Measurements from ENCODE around the gene C1QTNF1.
"Not testable (repeated sequence)": the region's sequence is repeated elsewhere in the genome, so short reads cannot be mapped to it uniquely, and the experiment has no call there.

The C1QTNF1 gene

DNA sequence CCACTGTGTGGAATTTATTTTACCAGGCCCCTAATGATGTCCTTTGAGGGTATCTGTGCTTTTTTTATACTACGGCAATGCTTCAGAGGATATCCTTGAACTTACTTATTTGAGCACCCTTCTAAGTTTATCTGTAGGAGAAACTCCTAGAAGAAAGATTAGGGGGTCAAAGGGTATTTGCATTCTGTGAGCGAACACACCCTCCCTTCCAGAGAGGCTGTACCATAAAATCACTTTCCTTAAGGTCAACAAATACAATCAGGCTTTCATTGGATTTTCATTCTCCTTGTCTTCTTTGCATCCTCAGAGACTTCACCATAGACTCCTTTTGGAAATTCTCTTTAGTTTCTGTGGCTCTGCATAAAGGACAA lies 4.7 kb upstream of the C1QTNF1 start:
- Histone ChIP-seq H3K36me3 (replicated peaks) (no peaks in the 10 kb centered on the region), H3K9me3 (peaks cover 3% of the 10 kb centered on the region), H3K27me3 (ENCODE audit: low read depth) (no peaks in the 10 kb centered on the region), H3K4me3 (no peak overlapping the region), H3K4me1 (no peaks in the 10 kb centered on the region)
- no peak for DNase-seq (ENCODE audit: low spot score in 2 of 2)
- in situ Hi-C loops (cut with MboI; ENCODE audit: low sequenced_read_pairs): no loop called here

DNA sequence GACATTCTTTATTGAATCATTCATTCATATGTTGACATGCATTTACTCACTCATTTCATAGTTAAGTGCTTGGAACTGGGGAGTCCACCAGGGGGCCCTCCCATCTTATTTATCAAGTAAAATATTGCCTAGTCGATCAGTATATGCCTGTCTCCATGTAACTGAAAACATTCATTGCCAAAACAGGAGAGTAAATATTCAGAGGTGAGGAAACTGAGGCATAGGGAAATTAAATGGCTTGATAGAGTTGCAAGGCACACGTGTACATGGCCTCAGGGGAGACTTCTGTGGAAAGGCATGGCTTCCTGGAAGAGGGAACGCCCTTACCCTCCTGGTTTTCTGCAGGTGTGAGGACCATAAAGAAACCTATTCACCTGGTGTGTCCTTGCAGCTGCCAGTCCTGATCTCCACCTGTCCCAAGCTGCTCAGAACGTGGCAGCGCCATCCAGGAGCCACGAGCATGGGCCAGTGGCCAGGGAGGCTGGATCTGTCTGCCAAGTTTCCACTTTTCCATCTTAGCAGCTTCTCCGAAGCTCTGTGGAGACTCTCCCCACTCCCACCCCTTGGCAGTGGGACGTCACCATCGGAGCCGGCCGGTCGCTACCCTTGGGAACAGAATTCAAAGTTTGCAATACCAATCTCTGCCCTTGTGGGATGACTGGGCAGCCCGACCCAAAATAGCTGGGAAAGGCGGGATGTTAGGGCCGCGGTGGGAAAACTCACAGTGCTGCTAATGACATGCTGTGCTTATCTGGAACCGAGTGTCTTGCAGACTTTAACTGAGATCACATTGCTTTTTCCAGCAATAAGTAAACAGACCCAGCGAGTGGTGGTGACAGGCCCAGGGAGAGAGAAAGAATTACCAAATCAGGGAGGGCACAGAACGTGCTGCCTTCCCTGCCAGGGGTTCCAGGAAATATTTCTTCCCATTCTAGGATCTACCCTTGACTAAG lies 4.1 kb upstream of the C1QTNF1 start:
- in situ Hi-C loops (cut with MboI; ENCODE audit: low sequenced_read_pairs): no loop called here
- no peak overlapping the region for H3K4me3 ChIP-seq
- H3K9me3 ChIP-seq: no peaks in the 10 kb centered on the region
- H3K27me3 ChIP-seq (ENCODE audit: low read depth): no peaks in the 10 kb centered on the region
- peak; percentile 48 to 69 for DNase-seq (ENCODE audit: low spot score in 2 of 2)
- 0 out of 2 replicates have a peak, but pooled peaks cover 2% of the 10 kb centered on the region for H3K4me1 ChIP-seq
- no peaks in the 10 kb centered on the region for H3K36me3 ChIP-seq (replicated peaks)

DNA sequence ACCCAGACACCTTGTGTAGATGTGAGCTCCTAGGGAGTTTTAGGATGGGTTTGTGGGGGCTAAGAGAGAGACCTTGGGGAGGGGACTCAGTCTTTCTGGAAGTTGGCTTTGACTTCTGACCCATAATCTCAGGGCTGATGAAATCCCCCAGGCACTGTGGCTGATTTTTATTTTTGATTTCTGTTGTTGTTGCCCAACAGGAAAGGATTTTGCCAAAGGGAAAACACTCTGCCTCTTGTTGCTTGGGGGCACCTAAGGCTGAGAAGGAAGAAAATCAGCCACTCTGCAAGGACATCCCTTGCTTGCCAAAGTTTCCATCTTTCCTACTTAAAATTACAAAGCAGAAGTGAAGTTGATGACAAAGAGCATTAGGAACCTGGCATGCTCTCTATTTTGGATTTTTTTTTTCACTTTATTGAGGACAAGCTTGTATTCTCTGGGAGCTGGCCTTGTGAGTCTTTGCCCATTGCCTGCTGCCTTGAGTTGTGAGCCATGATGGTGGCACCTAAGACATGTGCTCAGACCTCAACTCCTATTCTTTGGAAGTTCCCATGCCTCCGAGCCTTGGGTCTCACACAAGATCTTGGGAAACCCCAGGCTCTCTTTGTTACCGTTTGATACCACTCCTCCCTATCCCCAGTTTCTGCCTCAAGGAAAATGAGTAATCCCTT lies 3.2 kb upstream of the C1QTNF1 start:
- no peak for DNase-seq (ENCODE audit: low spot score in 2 of 2)
- 0 out of 2 replicates have a peak, but pooled peaks cover 3% of the 10 kb centered on the region for H3K4me1 ChIP-seq
- H3K9me3 ChIP-seq: no peaks in the 10 kb centered on the region
- H3K27me3 ChIP-seq (ENCODE audit: low read depth): no peaks in the 10 kb centered on the region
- no peaks in the 10 kb centered on the region for H3K36me3 ChIP-seq (replicated peaks)
- in situ Hi-C loops (cut with MboI; ENCODE audit: low sequenced_read_pairs): no loop called here
- no peak overlapping the region for H3K4me3 ChIP-seq

DNA sequence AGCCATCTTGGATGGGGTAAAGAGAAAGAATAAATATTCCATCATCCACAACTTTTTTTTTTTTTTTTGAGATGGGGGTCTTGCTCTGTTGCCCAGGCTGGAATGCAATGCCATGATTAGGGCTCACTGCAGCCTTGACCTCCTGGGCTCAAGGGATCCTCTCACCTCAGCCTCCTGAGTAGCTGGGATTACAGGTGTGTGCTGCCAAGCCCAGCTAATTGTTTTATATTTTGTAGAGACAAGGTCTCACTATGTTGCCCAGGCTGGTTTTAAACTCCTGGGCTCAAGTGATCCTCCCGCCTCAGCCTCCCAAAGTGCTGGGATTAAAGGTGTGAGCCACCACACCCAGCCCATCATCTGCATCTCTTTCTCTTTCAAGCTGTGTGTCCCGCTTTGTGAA lies 2.0 kb upstream of the C1QTNF1 start:
- in situ Hi-C loops (cut with MboI; ENCODE audit: low sequenced_read_pairs); H3K4me3 ChIP-seq; H3K27me3 ChIP-seq (ENCODE audit: low read depth); H3K4me1 ChIP-seq; H3K36me3 ChIP-seq (replicated peaks); H3K9me3 ChIP-seq; DNase-seq (ENCODE audit: low spot score in 2 of 2): not testable (repeated sequence)

DNA sequence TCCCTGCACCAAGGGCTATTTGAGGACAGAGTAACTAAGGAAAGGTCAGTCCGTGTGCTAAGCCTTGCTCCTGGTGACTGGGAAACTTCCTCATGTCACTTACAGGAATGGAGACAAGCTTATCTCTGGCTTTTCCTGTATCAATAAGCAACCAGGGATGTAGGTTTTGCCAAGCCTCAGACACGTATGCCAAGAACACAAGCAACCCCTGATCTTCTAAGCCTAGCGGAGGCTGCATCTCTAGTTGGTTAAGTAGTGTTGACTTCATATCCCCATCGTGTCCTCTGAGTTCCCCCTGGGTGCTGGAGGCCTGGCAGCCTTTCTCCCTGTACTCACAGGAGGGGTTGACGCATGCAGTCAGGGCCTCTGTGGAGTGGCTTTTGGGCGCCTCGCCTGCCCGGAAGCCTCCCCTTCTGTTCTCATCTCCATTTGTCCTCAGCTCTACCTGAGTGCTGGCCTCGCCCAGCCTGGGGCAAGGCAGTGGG lies 1.4 kb upstream of the C1QTNF1 start:
- Histone ChIP-seq H3K9me3 (no peaks in the 10 kb centered on the region), H3K4me1 (peaks cover 7% of the 10 kb centered on the region; the same call in 1 of the 2 replicates), H3K27me3 (ENCODE audit: low read depth) (no peaks in the 10 kb centered on the region), H3K4me3 (no peak overlapping the region), H3K36me3 (replicated peaks) (no peaks in the 10 kb centered on the region)
- in situ Hi-C loops (cut with MboI; ENCODE audit: low sequenced_read_pairs): no loop called here
- no peak for DNase-seq (ENCODE audit: low spot score in 2 of 2)

DNA sequence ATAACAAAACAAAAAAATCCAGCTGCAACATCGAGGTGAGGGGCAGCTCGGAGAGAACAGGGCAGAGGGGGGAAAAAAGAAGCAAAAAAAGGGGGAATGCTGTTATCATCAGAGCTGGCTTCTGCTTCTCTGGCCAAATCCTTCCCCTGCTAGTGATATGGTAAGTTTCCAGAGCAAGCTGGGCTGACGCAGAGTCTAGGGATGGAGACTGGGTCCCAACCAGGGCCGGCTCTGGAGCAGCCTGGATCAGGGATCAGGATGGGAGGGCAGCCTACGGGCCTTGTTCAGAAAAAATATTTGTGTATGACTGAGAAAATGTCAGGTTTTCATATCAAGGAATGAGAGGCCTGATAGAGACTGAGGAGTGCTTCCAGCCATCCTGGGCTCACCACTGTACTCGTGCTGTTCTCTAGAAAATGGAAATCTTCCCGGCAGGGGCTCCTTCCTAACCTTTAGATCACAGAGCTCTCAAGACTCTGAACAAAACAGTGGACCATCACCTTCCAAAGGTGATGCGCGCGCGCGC lies 726 bp upstream of the C1QTNF1 start:
- Histone ChIP-seq H3K4me3 (no peak overlapping the region), H3K27me3 (ENCODE audit: low read depth) (no peaks in the 10 kb centered on the region), H3K36me3 (replicated peaks) (no peaks in the 10 kb centered on the region), H3K4me1 (peaks cover 7% of the 10 kb centered on the region; the same call in 1 of the 2 replicates), H3K9me3 (no peaks in the 10 kb centered on the region)
- in situ Hi-C loops (cut with MboI; ENCODE audit: low sequenced_read_pairs): no loop called here
- no peak for DNase-seq (ENCODE audit: low spot score in 2 of 2)

DNA sequence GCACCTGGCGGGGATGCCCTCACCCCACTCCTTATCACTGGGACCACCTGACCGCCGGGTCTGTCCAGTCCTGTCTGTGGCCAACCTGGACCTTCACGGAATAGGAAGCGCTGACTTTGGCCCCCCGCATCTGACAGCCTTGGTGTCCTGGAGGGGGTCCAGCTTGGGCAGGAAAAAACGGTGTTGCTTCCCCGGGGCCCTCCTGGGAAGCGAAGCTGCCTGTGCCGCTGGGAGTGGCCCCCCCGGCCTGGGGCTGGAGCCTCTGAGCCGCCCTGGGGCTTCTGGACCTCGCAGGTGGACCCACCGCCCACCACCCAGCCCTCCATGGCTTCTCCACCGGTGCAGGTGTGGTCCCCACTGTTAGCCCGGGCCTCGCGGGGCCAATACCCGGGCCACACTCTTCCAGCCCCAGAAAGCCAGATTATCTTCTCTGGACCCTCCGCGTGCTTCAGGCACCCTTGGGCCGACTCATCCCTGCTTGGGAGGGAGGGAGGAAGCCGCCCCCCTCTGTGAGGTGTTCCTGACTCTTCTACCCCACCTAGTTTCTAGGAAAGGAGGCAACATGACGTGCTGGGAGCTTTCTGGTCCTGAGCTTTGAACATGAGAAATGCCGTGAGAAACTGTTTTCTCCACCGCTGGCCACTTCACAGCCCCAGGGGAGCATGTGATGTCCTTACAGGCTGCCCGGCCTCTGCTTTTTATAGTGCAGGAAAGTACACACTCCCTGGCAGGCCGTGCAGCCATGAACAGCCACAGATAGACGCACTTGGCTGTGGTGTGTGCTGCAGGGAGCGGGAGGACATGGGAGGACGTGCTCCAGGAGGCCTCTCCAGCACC lies 1.1 kb downstream of the C1QTNF1 start:
- H3K4me1 ChIP-seq: peaks cover 7% of the 10 kb centered on the region; the same call in 1 of the 2 replicates
- no peaks in the 10 kb centered on the region; the same call in 1 of the 2 replicates for H3K27me3 ChIP-seq (ENCODE audit: low read depth)
- DNase-seq (ENCODE audit: low spot score in 2 of 2): no peak
- no peaks in the 10 kb centered on the region for H3K9me3 ChIP-seq
- peak overlapping the region; percentile 49 for H3K4me3 ChIP-seq
- in situ Hi-C loops (cut with MboI; ENCODE audit: low sequenced_read_pairs): no loop called here
- no peaks in the 10 kb centered on the region for H3K36me3 ChIP-seq (replicated peaks)

DNA sequence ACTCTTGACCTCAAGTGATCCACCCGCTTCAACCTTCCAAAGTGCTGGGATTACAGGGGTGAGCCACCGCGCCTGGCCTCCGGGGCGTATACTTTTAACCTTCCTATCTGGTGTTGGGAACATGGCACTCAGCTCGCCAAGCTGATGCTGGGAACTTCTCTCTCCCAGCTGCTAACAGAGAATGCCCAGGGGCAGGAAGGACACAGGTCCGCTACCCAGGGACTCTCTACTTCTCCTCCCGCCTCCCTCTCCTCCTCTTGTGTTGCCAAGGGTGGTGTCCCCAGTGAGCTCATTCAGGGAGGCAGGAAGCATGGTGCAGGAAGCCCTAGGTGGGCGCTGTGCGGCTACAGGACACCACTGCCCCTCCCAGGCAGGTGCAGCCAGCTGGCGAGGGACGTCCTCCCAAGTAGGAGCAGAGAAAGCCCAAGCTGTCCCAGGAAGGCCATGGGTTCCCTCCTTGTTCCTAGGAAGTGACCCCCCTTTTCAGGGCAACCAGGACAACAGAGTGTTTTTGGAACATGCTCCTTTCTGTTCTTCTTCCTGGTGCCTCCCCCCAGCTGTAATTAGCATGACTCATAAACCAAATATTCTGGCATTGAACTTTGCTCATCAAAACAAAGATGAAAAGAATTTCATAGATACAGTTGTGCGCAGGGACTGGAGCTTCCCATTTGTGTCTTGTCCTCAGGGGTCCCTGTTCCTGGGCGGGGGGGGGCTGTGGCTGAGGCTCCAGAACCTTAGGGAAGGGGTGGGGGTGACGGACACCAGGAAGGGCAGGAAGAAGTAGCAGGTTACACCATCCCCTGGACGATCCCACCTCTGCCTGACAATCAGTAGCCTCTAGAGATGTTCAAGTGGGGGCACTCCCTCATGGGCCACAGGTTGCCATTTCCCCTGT lies 2.7 kb downstream of the C1QTNF1 start:
- H3K9me3 ChIP-seq: no peaks in the 10 kb centered on the region
- H3K4me1 ChIP-seq: peaks cover 7% of the 10 kb centered on the region; the same call in 1 of the 2 replicates
- no peak overlapping the region for H3K4me3 ChIP-seq
- no peaks in the 10 kb centered on the region; the same call in 1 of the 2 replicates for H3K27me3 ChIP-seq (ENCODE audit: low read depth)
- no peak for DNase-seq (ENCODE audit: low spot score in 2 of 2)
- no peaks in the 10 kb centered on the region for H3K36me3 ChIP-seq (replicated peaks)
- in situ Hi-C loops (cut with MboI; ENCODE audit: low sequenced_read_pairs): no loop called here

DNA sequence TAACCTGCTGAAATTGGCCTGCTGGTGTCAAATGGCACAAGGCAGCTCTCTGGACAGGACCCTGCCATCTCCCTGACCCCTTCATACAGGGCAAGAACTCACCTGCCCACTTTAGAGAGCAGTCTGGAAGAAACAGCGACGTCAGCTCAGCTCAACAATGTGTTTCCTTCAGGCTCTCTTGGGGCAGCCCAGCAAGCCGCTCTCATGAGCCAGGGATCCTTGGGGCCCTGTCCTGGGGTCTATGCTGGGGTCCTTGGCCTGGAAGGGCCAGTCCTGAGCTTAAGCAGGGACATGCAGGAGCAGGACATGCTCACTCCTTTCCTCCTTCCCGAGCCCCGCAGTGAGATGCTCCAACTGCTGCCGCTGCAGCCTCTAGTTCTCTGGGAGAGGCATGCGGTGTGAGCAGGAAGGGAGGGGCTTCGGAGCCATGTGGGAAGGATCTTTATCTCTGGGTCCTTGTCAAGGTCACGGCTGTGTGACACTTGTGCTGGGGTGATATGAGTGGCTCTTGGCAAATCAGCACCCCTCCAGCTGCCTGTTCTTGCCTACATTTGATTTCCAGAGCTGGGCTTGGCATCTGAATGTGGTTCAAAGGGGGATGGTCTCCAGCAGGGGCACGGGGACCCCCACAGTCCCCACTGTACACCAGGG lies 3.4 kb downstream of the C1QTNF1 start:
- Histone ChIP-seq H3K9me3 (no peaks in the 10 kb centered on the region), H3K27me3 (ENCODE audit: low read depth) (no peaks in the 10 kb centered on the region; the same call in 1 of the 2 replicates), H3K36me3 (replicated peaks) (no peaks in the 10 kb centered on the region), H3K4me3 (no peak overlapping the region), H3K4me1 (peaks cover 7% of the 10 kb centered on the region; the same call in 1 of the 2 replicates)
- no peak for DNase-seq (ENCODE audit: low spot score in 2 of 2)
- in situ Hi-C loops (cut with MboI; ENCODE audit: low sequenced_read_pairs): no loop called here

DNA sequence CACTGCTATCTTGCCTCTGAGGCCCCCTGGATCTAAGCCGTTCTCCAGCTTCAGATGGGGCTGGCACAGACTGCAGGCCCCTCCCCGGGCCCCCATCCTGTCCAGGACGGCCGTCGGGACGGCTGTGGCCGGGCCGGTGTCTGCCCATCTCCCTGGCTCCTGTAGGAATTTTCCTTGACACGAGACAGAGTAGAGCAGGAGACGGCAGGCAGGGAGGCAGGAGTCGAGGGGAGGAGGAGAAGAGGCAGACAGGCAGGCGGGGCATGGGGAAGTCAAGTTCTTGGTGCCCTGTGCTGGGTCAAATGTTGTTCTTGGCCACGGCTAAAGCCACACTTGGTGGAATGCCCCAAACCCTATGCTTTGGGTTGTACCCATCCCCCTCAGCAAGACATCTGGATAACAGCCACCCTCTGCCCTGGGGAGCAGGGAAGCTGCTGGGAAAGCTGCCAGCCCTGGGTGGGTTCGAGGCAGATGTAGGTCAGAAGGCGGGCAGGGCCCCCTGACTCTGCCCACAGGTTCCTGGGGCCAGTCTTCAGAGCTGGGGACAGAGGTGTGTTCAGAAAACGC lies 4.0 kb downstream of the C1QTNF1 start:
- H3K36me3 ChIP-seq (replicated peaks): no peaks in the 10 kb centered on the region
- H3K27me3 ChIP-seq (ENCODE audit: low read depth): no peaks in the 10 kb centered on the region; the same call in 1 of the 2 replicates
- H3K4me1 ChIP-seq: peaks cover 7% of the 10 kb centered on the region; the same call in 1 of the 2 replicates
- DNase-seq (ENCODE audit: low spot score in 2 of 2): no peak
- no peaks in the 10 kb centered on the region for H3K9me3 ChIP-seq
- in situ Hi-C loops (cut with MboI; ENCODE audit: low sequenced_read_pairs): no loop called here
- no peak overlapping the region for H3K4me3 ChIP-seq

DNA sequence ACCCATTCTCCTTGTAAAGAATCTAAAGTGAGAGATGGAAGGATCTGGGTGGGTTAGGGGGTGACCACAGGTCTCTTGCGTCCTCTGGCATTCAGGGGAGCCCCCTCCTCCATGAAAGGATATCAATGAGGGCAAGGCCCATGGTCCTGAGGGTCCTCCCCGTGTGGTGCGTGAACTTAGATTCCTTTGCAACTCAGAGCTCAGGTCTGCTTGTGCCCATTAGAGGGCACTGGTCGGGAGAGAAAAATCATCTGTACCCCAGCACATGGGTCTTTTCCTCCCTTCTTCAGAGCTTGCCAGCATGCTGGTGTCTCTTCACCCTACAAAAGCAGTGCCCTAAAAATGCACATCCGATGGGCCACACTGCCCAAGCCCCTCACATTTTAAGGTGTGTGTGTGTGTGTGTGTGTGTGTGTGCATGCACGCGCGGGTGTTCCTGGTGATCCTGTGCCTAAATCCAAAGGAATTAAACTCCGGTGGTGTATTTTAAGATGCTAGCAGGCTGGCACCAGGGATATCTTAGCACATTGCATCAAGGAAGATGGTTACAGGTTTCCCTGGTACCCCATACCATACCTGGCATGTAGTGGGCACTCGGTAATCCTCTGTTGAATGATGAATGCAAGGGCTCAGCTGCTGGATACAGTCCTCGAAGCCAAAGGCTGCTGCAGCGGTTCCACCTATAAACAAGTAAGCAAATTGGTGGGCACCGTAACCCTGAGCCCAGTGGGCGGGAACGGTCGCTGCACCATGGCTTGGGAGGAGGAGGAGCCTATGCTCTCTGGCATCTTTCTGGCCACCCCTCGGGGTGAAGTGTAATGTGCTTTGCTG lies 4.7 kb downstream of the C1QTNF1 start:
- H3K27me3 ChIP-seq (ENCODE audit: low read depth): no peaks in the 10 kb centered on the region; the same call in 1 of the 2 replicates
- H3K4me3 ChIP-seq: no peak overlapping the region
- no peak for DNase-seq (ENCODE audit: low spot score in 2 of 2)
- in situ Hi-C loops (cut with MboI; ENCODE audit: low sequenced_read_pairs): no loop called here
- no peaks in the 10 kb centered on the region for H3K9me3 ChIP-seq
- H3K36me3 ChIP-seq (replicated peaks): no peaks in the 10 kb centered on the region
- H3K4me1 ChIP-seq: peaks cover 7% of the 10 kb centered on the region; the same call in 1 of the 2 replicates
